ENCODE data around the gene ZNF304.
A peak's percentile ranks its signal among the peaks of the same experiment; 100 is the strongest.
"Not testable (repeated sequence)": the region's sequence is repeated elsewhere in the genome, so short reads cannot be mapped to it uniquely, and the experiment has no call there.

The ZNF304 gene

DNA sequence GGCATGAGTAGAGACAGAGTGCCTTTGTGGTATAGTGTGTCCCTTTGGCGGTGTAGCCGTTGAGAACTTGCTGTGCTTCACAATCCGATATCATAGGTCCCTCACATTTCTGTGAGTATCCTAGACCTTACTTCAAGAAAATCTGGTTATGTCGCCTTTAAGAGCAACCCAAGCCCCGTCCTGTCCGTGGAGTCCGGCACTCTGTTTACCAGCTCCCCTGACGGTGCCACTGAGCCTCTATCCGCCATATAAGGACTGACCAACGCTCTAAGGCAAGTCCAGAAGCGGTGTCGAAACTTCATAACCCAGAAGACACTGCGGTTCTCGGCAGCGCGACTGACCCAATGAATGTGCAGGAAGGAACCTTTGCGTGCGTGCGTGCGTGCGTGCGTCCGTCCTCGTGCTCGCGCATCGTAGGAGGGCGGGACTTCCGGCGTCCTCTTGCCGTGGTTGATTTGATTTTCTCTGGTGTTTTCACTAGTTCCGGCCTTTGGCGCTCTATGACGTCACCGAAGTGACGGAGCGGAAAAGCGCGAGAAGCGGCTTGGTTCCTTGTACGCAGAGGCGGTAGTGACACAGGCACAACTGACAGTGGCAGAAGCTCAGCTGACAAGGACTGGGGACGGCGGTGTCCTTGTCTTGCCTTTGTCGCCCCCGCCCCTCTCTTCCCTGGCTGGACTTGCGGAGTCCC lies 12.1 kb downstream of the ZNF304 start, which contains the start of the genes TRAPPC2B and ZNF547:
TRAPPC2B (plus strand) TSS at position 555 of the 691 bp plus-strand sequence. CDS start 1,283 bp downstream, outside the sequence.
ZNF547 (plus strand) TSS at position 555 of the 691 bp plus-strand sequence. CDS start 5,005 bp downstream, outside the sequence.
- peak; percentile 99 for DNase-seq

DNA sequence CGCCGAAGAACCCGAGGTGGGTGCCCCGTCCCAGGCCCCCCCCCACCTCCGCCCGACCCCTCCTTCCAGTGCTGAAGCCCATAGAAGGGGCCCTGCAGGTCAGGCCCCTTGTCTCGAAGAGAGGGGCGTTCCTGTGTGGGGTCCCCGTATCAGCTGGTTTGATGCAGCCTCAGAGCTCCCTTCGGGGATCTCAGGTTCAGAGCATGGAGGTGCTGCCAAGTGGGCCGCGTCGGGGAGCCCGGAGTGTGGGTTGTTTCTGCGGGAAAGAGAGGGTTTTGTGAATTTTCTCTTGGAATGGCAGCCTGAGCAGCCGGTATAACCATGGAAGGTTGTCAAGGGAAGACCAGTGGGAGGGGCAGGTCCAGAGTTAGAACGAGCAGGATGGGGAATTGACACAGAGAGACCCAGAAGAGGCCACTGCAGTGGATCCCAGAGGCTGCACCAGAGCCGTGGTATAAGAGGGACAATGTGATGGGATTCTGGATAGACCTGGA lies 12.7 kb downstream of the ZNF304 start:
- no peak for DNase-seq

DNA sequence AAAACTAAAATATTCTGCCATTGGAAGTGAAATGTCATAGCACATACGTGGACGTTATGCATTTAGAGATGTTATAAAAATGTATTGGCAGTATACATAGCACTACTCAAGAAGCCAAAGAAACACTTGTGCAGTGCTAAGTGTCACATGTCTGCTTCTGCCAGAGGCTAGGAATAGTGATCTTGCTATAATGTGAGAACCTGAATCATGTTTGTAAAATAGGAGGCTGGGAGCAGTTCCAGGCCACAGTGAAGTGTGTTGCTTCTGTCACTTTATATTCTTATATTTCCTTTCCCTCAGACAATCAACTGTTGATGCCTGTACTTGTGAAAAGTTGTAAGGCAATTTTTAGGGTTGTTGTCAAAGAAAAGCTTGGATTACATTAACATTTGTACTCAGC lies 15.7 kb downstream of the ZNF304 start:
- DNase-seq: no peak

DNA sequence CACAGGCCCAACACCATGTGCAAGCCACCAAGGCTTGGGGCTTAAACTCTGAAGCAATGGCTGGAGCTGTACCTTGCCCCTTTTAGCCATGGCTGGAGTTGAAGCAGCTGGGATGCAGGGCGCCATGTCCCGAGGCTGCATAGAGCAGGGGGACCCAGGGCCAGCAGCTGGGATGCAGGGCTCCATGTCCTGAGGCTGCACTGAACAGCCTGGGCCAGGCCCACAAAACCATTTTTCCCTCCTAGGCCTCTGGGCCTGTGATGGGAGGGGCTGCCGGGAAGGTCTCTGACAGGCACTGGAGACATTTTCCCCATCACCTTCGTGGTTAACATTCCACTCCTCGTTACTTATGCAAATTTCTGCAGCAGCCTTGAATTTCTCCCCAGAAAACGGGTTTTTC lies 23.1 kb downstream of the ZNF304 start:
- no peak for DNase-seq

DNA sequence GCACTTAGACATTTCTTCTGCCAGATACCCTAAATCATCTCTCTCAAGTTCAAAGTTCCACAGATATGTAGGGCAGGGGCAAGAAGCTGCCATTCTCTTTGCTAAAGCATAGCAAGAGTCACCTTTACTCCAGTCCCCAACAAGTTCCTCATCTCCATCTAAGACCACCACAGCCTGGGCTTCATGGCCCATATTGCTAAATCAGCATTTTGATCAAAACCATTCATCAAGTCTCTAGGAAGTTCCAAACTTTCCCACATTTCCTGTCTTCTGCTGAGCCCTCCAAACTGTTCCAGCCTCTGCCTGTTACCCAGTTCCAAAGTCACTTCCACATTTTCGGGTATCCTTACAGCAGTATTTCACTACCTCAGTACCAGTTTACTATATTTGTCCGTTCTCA lies 23.6 kb downstream of the ZNF304 start:
- DNase-seq: not testable (repeated sequence)

DNA sequence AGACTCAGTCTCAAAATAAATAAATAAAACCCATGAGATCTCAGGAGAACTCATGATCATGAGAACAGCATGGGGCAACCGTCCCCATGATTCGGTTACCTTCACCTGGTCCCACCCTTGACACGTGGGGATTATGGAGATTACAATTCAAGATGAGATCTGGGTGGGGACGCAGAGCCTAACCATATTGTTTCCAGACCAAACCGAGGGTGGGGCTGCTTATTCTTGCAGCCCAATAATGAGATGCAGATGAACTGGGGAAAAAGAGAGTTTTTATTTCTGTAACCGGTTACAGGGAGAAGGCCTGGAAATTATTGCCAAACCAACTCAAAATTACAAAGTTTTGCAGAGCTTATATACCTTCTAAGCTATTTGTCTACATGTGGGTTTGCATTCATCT lies 25.1 kb downstream of the ZNF304 start:
- no peak for DNase-seq

DNA sequence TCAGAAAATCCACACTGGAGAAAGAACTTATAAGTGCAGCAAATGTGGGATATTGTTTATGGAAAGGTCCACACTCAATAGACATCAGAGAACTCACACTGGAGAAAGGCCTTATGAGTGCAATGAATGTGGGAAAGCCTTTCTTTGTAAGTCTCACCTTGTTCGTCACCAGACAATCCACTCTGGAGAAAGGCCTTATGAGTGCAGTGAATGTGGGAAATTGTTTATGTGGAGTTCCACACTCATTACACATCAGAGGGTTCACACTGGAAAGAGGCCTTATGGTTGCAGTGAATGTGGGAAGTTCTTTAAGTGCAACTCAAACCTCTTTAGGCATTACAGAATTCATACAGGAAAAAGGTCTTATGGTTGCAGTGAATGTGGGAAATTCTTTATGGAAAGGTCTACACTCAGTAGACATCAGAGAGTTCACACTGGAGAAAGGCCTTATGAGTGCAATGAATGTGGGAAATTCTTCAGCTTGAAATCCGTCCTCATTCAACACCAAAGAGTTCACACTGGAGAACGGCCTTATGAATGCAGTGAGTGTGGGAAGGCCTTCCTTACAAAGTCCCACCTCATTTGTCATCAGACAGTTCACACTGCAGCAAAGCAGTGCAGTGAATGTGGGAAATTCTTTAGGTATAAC lies 26.6 kb downstream of the ZNF304 start:
- no peak for DNase-seq

DNA sequence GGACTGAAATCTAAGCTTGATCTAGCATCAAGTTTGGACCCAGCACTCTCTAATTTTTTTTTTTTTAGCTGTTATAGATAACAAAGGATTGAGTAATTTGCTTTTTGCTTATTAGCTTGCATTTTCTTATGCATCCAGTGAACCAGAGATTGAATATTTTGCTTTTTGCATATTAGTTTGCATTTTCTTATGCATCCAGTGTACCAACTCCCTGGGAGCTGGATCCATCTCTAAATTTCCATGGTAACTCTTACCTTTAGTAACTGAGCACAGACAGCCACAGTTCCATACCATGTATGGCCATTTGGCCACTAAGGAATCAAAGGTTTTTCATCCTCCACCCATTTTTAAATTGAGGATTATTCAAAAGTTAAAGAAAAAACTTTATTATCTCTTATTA lies 29.9 kb downstream of the ZNF304 start:
- no peak for DNase-seq

DNA sequence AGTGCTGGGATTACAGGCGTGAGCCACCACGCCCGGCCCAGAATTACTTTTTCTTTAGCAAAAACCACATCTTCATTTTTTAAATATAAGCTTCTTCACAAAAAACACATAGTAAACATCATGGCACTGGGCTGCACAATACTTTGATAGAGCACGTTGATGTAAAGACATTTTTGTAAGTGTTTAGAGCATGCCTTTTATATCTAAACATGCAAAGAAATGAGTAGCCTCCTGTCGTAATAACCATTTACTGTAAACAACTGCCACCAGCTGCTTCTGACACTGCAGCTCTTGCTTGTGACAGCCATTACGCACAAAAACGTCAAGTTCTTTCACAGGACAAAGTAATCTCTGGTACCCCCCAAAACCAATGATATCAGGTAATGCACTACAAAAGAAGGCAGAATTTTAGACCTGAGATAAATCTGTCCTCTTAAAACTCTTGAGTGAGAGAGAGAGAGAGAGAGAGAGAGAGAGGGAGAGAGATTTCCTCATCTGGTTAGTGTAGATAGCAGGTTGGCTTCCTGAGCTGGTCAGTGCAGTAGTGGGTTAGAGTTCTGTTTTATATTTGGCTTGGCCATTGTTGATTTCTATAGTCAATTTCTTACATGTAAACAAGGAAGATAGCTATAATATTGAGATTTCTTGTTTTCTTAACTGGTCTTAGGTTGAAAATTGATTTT lies 31.9 kb downstream of the ZNF304 start:
- no peak for DNase-seq

DNA sequence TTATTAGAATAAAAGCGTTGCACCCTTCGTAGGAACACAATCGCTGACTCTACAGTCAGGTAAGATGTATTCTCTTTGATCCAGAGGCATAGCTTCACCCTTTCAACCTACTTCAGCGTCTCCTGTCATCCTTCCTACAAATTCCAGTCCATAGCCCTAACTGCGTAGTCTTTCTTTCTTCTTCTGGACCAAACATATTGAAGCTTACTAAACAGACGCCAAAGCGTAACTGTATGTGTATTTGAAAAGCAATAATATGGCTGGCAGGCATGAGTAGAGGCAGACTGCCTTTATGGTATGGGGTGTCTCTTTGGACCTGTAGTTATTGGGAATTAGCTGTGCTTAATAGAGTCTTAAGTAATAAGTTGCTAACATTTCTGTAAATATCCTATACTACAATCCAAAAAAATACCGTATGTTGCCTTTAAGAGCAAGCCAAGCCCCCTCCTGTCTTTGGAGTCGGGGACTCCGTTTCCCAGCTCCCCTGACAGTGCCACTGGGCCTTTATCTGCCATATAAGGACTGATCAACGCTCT lies 38.2 kb downstream of the ZNF304 start:
- no peak for DNase-seq

DNA sequence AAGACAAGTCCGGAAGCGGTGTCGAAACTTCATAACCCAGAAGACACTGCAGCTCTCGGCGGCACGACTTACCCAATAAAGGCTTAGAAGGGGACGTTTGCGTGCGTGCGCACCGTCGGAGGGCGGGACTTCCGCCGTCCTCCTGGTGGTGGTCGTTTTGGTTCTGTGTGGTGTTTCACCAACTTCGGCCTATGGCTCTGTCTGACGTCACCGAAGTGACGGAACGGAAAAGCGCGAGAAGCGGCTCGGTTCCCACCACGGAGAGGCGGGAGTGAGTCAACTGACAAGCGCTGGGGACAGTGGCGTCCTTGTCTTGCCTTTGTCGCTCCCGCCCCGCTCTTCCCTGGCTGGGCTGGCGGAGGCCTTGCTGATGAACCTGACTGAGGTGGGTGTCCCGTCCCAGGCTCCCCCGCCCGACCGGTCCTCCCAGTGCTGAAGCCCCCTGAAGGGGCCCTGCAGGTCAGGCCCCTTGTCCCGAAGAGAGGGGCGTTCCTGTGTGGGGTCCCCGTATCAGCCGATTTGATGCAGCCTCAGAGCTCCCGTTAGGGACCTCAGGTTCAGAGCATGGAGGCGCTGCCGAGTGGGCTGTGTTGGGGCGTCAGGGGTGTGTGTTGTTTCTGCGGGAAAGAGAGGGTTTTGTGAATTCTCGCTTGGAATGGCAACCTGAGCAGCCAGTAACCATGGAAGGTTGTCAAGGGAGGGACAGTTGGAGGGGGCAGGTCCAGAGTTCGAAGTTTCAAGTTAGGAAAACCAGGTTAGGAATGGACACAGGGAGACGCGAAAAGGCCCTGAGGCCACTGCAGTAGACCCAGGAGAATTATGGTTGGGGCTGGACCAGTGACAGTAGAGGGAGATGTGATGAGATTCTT lies 38.9 kb downstream of the ZNF304 start, which contains the start of gene ZNF548:
ZNF548 (plus strand) TSS at position 125 of the 869 bp plus-strand sequence; CDS start at position 371, 246 bp downstream.
- DNase-seq: peak; percentile 98

DNA sequence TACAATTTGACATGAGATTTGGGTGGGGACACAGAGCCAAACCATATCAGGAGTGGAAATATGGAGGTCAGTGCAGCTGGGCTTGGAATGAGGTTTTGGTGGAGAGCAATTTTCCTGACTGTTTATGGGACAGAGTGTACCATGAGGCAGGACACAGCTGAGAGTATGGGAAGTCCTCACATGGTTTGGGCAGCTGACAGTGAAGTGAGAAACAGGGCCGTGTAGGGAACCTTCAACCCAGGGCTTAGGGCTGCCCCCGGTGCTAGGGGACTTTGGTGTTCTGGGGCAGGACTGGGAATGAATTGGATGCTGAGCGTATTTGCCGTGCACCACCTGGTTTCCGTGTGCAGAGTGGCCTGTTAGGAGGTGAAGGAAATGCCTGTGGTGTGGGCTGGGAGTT lies 44.6 kb downstream of the ZNF304 start:
- DNase-seq: no peak

DNA sequence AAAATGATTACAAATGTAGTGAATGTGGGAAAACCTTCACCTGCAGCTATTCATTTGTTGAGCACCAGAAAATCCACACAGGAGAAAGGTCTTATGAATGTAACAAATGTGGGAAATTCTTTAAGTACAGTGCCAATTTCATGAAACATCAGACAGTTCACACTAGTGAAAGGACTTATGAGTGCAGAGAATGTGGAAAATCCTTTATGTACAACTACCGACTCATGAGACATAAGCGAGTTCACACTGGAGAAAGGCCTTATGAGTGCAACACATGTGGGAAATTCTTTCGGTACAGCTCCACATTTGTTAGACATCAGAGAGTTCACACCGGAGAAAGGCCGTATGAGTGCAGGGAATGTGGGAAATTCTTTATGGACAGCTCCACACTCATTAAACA lies 47.8 kb downstream of the ZNF304 start:
- DNase-seq: no peak

DNA sequence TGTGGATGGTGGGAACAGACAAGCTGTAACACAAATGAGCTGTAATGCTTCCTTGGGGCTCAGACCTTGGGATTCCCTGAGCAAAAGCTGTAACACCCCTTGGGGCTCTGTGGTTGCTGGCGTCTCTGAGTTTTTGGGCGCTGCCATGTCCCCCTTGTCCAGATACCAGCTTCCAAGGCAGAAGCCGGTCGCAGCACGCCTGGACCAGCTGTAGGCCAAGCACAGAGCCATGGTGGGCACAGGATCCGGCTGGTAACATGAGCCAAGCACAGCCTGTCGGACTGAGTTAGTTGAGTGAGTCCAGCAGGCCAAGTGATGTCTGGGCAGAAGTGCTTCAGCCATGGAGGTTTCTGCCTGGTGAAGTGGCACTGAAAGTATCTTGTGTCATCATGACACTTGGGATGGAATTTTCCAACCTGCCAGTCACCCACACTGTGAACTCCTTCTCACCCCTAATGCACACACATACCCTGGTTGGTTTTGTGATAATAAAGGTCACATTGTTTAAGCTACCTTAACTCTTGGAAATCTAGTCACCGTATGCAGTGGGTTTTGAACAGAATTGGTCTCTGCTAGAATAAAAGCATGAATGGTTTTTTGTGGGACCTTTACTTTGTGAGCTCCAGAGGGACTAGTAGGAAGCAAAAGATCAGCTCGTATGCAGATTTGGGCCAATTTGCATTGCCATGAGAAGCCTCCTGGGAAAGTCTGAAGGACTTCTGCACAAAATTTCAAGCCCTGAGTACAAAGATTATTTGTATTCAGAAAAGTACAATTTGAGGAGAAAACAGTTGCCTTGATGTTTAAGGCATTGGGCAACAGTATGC lies 52.9 kb downstream of the ZNF304 start:
- no peak for DNase-seq

DNA sequence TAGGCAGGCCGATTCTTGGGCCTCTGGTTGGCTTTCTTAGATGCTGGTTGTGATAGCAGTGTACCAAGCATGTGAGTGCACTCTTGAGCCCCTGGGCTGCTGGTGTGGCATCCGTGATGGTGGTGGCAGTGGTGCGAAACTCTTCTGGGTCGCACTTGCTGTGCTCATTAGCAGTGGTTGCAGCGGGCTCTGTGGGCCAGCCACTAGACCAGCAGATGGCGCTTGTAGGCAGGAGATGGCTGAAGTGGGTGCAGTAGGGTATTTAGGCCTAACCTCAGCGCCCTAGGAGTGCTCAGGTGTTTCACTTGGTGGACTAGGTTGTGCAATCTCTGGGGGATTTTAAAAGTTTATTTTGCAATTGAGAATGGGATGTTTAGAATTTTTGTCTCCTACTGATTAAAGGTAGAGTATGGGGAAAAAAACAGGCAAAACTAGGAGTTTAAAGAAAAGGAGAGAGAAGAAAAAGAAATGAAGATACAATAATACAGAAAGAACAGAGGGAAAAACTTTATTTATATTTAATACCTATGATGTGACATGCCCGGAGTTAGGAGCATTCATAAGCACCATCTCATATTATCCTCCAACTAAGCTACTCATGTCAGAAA lies 55.5 kb downstream of the ZNF304 start:
- DNase-seq: peak; percentile 51
